ENCODE data around the gene AUTS2. TPM values are rescaled to one million over a fixed set of nuclear protein-coding genes. Genes with fewer than 3 reads are reported as not detected.

The AUTS2 gene
- total RNA-seq, 3 donors from 2014 or later, result 31.5 to 94.3 (median 81.3) TPM

DNA sequence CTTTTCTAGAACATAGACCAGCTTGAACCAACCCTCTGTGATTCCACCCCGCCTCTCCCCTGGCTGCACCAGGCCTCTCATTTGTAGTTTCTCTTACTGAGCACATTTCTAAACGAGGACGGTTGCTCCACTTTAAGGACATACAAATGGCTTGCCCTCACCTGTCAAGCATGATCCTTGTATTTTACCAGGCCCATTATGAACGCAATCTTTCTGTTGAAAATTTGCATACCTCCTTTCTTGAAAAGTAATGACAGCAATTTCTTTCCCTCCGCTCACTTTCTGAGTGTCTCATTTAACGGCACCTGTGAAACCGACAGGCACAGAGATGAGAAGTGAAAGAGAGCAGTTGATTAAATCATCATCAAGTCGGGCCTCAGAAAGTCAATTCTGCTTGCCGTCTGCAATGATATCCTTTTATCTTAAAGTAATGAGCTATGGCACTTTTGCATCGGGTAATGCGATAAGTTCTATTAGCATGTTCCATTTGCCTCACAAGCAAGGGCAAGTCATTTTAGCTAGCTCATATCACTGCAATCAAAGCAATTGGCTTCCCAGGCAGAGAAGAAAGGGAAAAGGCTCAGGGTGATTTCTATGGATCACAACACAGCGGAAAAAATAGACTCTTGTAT is 828.1 kb downstream of the AUTS2 start:
- no peaks in the 10 kb centered on the region for H3K27me3 ChIP-seq
- intact Hi-C loops (cut with DNase I; ENCODE audit: low total_unique reads), result no loop called here
- no peak for TF ChIP-seq POLR2A (IDR thresholded peaks at IDR 0.05)
- TF ChIP-seq POLR2AphosphoS5 (IDR thresholded peaks at IDR 0.05), result no peak
- TF ChIP-seq, protein P1, sequence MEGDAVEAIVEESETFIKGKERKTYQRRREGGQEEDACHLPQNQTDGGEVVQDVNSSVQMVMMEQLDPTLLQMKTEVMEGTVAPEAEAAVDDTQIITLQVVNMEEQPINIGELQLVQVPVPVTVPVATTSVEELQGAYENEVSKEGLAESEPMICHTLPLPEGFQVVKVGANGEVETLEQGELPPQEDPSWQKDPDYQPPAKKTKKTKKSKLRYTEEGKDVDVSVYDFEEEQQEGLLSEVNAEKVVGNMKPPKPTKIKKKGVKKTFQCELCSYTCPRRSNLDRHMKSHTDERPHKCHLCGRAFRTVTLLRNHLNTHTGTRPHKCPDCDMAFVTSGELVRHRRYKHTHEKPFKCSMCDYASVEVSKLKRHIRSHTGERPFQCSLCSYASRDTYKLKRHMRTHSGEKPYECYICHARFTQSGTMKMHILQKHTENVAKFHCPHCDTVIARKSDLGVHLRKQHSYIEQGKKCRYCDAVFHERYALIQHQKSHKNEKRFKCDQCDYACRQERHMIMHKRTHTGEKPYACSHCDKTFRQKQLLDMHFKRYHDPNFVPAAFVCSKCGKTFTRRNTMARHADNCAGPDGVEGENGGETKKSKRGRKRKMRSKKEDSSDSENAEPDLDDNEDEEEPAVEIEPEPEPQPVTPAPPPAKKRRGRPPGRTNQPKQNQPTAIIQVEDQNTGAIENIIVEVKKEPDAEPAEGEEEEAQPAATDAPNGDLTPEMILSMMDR (IDR thresholded peaks at IDR 0.05), result no peak
- H3K4me3 ChIP-seq, result no peak overlapping the region
- no peaks in the 10 kb centered on the region for H3K4me1 ChIP-seq
- no peaks in the 10 kb centered on the region for H3K36me3 ChIP-seq
- no peak for DNase-seq (ENCODE audit: low spot score in 2 of 2)
- no peaks in the 10 kb centered on the region for H3K9me3 ChIP-seq
- H3K27ac ChIP-seq, result no peak overlapping the region

- H3K27me3 ChIP-seq, result no peaks in the 10 kb centered on the region
- H3K4me3 ChIP-seq, result no peak overlapping the region
- TF ChIP-seq POLR2A (IDR thresholded peaks at IDR 0.05) (no peak), POLR2AphosphoS5 (IDR thresholded peaks at IDR 0.05) (no peak)
- TF ChIP-seq, protein P1 (IDR thresholded peaks at IDR 0.05), result no peak
- H3K4me1 ChIP-seq, result no peaks in the 10 kb centered on the region
- H3K27ac ChIP-seq, result no peak overlapping the region
- intact Hi-C loops (cut with DNase I; ENCODE audit: low total_unique reads), result no loop called here
- no peaks in the 10 kb centered on the region for H3K9me3 ChIP-seq
- no peak for DNase-seq (ENCODE audit: low spot score in 2 of 2)
- no peaks in the 10 kb centered on the region for H3K36me3 ChIP-seq
Measured at GRCh38 chr7:70432567-70433001, 834.3 kb downstream of the AUTS2 start.

- Histone ChIP-seq H3K4me3 (no peak overlapping the region), H3K9me3 (no peaks in the 10 kb centered on the region), H3K4me1 (no peaks in the 10 kb centered on the region), H3K27me3 (no peaks in the 10 kb centered on the region), H3K36me3 (no peaks in the 10 kb centered on the region), H3K27ac (no peak overlapping the region)
- no peak for DNase-seq (ENCODE audit: low spot score in 2 of 2)
- TF ChIP-seq, protein P1 (IDR thresholded peaks at IDR 0.05), result no peak
- TF ChIP-seq POLR2AphosphoS5 (IDR thresholded peaks at IDR 0.05), result no peak
- no peak for TF ChIP-seq POLR2A (IDR thresholded peaks at IDR 0.05)
- intact Hi-C loops (cut with DNase I; ENCODE audit: low total_unique reads), result no loop called here
Measured at GRCh38 chr7:70434376-70434775, 836.1 kb downstream of the AUTS2 start.

GRCh38 chr7:70434821-70435220 is 836.5 kb downstream of the AUTS2 start:
- intact Hi-C loops (cut with DNase I; ENCODE audit: low total_unique reads), result no loop called here
- H3K27me3 ChIP-seq, result no peaks in the 10 kb centered on the region
- no peaks in the 10 kb centered on the region for H3K9me3 ChIP-seq
- no peak overlapping the region for H3K4me3 ChIP-seq
- DNase-seq (ENCODE audit: low spot score in 2 of 2), result no peak
- no peaks in the 10 kb centered on the region for H3K36me3 ChIP-seq
- no peaks in the 10 kb centered on the region for H3K4me1 ChIP-seq
- TF ChIP-seq POLR2AphosphoS5 (IDR thresholded peaks at IDR 0.05) (no peak), POLR2A (IDR thresholded peaks at IDR 0.05) (no peak)
- TF ChIP-seq, protein P1 (IDR thresholded peaks at IDR 0.05), result no peak
- no peak overlapping the region for H3K27ac ChIP-seq

DNA sequence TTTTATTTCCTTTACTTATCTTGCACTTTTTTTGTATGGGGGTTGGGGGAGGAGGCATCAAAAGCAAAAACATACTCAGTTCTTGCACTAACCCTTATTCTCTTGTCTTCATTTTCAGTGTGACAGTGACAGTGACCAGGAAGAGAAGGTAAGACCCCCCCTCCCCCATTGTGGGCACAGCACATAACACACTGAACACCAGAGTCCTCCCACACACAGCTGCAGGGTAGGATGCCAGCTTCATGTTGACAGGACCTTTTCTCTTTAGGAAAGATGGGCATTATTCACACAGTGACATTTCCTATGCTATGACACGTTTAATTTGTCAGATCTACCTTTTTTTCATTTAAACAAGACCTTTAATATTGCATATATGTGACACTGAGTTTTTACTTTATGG is 837.4 kb downstream of the AUTS2 start:
- Histone ChIP-seq H3K27ac (no peak overlapping the region), H3K4me3 (no peak overlapping the region), H3K9me3 (no peaks in the 10 kb centered on the region), H3K4me1 (no peaks in the 10 kb centered on the region), H3K36me3 (no peaks in the 10 kb centered on the region), H3K27me3 (no peaks in the 10 kb centered on the region)
- intact Hi-C loops (cut with DNase I; ENCODE audit: low total_unique reads), result no loop called here
- TF ChIP-seq POLR2A (IDR thresholded peaks at IDR 0.05) (no peak), POLR2AphosphoS5 (IDR thresholded peaks at IDR 0.05) (no peak)
- TF ChIP-seq, protein P1 (IDR thresholded peaks at IDR 0.05), result no peak
- no peak for DNase-seq (ENCODE audit: low spot score in 2 of 2)

Measured in breast epithelium (tissue), 4 donors.